Prostate gland (tissue), 2 donors: ENCODE measurements around the gene RSL24D1. TPM values are rescaled to one million over a fixed set of nuclear protein-coding genes. Genes with fewer than 3 reads are reported as not detected.
"Not testable (repeated sequence)": the region's sequence is repeated elsewhere in the genome, so short reads cannot be mapped to it uniquely, and the experiment has no call there.

Source experiments
- DNase-seq: peaks from one replicate; pipeline ENCODE4 v3.0.0-alpha.2; 2019; ENCODE audit warnings: low spot score
- H3K27ac ChIP-seq, 2 donors: fragments of 200-600 bp; sonication (generic); 2 replicates each; pipeline ENCODE4 v1.5.1; 2017 to 2019
- H3K27me3 ChIP-seq: fragments of 200-600 bp; sonication (generic); replicated peaks from 2 replicates; pipeline ENCODE4 v1.5.1; 2019; ENCODE audit not compliant: insufficient read depth
- H3K36me3 ChIP-seq, 2 donors: fragments of 200-600 bp; sonication (generic); 1 replicate in 1 of 2; 2 replicates in 1 of 2; pipeline versions ENCODE4 v1.5.1 to v1.8.1; 2017 to 2019
- H3K4me1 ChIP-seq: fragments of 200-600 bp; sonication (generic); replicated peaks from 2 replicates; pipeline ENCODE4 v1.5.1; 2019
- H3K4me3 ChIP-seq, 2 donors: fragments of 200-600 bp; sonication (generic); 2 replicates each; pipeline ENCODE4 v1.5.1; 2017 to 2019
- H3K9me3 ChIP-seq: fragments of 200-600 bp; sonication (generic); 2 replicates; pipeline ENCODE4 v1.5.1; 2017
- POLR2A ChIP-seq: fragments of 450-650 bp; IDR thresholded peaks from one replicate; pipeline ENCODE4 v1.6.1; 2016; ENCODE audit warnings: antibody characterized with exemption, mild to moderate bottlenecking
- POLR2AphosphoS5 ChIP-seq: sonication (generic); formaldehyde crosslinking; IDR thresholded peaks from one replicate; pipeline ENCODE4 v1.6.1; 2017; ENCODE audit warnings: antibody characterized with exemption
- WGBS: methylation state at CpG from one replicate; pipeline ENCODE4 v1.1.5; 2018; 5-methylcytosine and 5-hydroxymethylcytosine counted together
- intact Hi-C: fragments of 100-400 bp; cut with DNase I; formaldehyde crosslinking; loops from one replicate; pipeline ENCODE4 v1.14.2; 2022
- total RNA-seq, 2 donors: library from RNA; depleted of rRNA; stranded (reverse); fragments of >200 nt; gene quantifications; one replicate each; pipeline ENCODE4 v1.1.0, GENCODE V29; 2016
- TF ChIP-seq, protein P1 (sequence below), 4 experiments: fragments of 200-600 bp in 2 of 4; fragments of 450-650 bp in 2 of 4; sonication (generic) in 2 of 4; IDR thresholded peaks; 1 replicate in 3 of 4; 2 replicates in 1 of 4; pipeline ENCODE4 v1.5.1; 2016 to 2019; ENCODE audit warnings: antibody characterized with exemption in 4 of 4, mild to moderate bottlenecking in 2 of 4, moderate library complexity in 2 of 4

Gene RSL24D1
- total RNA-seq, 2 donors from 2014 or later, result 51.5 to 64.0 TPM

DNA sequence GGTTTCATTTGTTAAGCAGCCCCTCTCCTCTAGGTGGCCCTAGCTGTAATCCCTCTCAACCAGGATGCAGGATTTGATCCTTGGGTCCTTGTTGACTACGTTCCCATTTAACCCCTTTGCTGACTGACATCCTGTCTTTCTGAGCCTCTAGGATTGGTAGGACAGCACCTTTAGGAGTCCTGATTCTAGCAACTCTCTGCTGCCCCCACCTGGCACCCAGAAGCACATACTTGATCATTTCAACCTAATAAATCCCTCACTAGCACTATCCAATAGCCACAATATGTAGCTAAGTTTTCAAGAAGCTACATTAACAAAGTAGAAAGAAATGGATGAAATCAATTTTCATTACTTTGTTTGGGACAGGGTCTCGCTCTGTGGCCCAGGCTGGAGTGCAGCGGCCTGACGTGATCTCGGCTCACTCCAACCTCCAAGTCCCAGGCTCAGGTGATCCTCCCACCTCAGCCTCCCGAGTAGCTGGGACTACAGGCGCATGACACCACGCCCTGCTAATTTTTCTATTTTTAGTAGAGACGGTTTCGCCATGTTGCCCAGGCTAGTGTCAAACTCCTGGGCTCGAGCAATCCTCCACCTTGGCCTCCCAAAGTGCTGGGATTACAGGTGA is 28.3 kb downstream of the RSL24D1 start:
- Histone ChIP-seq H3K36me3 (no peaks in the 10 kb centered on the region), H3K27me3 (no peaks in the 10 kb centered on the region), H3K9me3 (no peaks in the 10 kb centered on the region), H3K4me1 (no peaks in the 10 kb centered on the region), H3K4me3 (no peak overlapping the region), H3K27ac (no peak overlapping the region)
- peak; percentile 31 for DNase-seq
- TF ChIP-seq, protein P1, sequence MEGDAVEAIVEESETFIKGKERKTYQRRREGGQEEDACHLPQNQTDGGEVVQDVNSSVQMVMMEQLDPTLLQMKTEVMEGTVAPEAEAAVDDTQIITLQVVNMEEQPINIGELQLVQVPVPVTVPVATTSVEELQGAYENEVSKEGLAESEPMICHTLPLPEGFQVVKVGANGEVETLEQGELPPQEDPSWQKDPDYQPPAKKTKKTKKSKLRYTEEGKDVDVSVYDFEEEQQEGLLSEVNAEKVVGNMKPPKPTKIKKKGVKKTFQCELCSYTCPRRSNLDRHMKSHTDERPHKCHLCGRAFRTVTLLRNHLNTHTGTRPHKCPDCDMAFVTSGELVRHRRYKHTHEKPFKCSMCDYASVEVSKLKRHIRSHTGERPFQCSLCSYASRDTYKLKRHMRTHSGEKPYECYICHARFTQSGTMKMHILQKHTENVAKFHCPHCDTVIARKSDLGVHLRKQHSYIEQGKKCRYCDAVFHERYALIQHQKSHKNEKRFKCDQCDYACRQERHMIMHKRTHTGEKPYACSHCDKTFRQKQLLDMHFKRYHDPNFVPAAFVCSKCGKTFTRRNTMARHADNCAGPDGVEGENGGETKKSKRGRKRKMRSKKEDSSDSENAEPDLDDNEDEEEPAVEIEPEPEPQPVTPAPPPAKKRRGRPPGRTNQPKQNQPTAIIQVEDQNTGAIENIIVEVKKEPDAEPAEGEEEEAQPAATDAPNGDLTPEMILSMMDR (IDR thresholded peaks at IDR 0.05), result peak in 3 of 4 experiments; percentile 49 to 57 (median 50)
- TF ChIP-seq POLR2AphosphoS5, result no peak
- intact Hi-C loops, result no loop called here
- WGBS, result 62% methylated on average over 11 of the region's 11 CpGs

DNA sequence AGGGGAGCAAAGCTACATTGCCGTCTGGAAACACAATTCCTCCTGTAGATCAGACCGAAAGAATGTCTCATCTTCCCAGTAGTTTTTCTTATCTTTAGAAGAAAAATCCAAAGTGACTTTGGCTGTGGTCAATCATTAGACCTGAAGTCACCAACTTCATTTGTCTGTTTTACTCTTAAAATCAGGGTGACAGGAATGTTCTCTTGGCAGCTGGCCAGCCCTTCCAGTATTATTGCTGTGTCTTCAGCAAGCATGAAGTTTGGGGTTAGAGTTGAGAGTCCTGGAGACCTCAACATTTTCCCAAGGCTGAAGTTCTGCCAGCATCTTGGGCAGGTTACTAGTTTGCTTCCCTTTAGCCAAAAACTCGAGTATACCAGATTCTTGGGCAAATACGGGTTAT is 32.5 kb downstream of the RSL24D1 start:
- intact Hi-C loops, result no loop called here
- DNase-seq, result no peak
- no peak for TF ChIP-seq POLR2AphosphoS5
- TF ChIP-seq, protein P1 (IDR thresholded peaks at IDR 0.05), result no peak
- no peak for TF ChIP-seq POLR2A
- H3K27me3 ChIP-seq, result no peaks in the 10 kb centered on the region
- no peak overlapping the region for H3K4me3 ChIP-seq
- no peak overlapping the region for H3K27ac ChIP-seq
- WGBS, result 73% methylated on average over 4 of the region's 4 CpGs
- H3K36me3 ChIP-seq, result no peaks in the 10 kb centered on the region
- no peaks in the 10 kb centered on the region for H3K4me1 ChIP-seq
- no peaks in the 10 kb centered on the region for H3K9me3 ChIP-seq

DNA sequence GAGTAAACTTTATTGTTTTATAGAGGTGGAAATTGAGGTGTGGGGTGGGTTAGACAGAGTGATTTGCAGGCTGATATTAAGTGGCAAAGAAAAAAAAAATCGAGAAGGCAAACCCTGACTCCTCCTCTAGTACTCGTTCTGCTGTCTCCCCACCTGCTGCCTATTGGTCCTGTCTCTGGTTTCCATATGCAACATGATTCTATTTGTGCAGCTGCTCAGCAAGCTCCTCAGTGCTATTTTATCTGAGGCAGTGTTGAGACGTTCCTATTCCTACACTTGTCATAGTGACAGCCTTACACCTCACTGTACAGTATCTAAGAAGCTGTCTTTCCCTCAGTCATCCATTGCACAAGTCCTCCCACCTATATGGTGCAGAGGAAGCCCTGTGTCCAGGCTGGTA is 45.1 kb downstream of the RSL24D1 start:
- 31% methylated on average over 3 of the region's 3 CpGs for WGBS
- no peak overlapping the region for H3K4me3 ChIP-seq
- no peaks in the 10 kb centered on the region for H3K27me3 ChIP-seq
- no peaks in the 10 kb centered on the region for H3K9me3 ChIP-seq
- H3K36me3 ChIP-seq, result no peaks in the 10 kb centered on the region
- TF ChIP-seq POLR2AphosphoS5 (no peak), POLR2A (no peak)
- TF ChIP-seq, protein P1 (IDR thresholded peaks at IDR 0.05), result no peak
- DNase-seq, result no peak
- no peak overlapping the region for H3K27ac ChIP-seq
- H3K4me1 ChIP-seq, result no peaks in the 10 kb centered on the region
- intact Hi-C loops, result no loop called here

DNA sequence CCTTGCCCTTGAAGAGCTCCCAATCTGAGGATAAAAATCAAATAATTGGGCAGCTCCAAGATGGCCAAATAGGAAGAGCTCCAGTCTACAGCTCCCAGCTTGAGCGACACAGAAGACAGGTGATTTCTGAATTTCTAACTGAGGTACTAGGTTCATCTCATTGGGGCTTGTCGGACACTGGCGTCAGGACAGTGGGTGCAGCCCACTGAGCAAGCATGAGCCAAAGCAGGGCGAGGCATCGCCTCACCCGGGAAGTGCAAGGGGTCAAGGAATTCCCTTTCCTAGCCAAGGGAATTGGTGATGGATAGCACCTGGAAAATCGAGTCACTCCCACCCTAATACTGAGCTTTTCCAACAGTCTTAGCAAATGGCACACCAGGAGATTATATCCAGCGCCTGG is 53.6 kb downstream of the RSL24D1 start:
- H3K4me1 ChIP-seq, DNase-seq, H3K27me3 ChIP-seq, H3K36me3 ChIP-seq, H3K9me3 ChIP-seq, intact Hi-C loops, H3K4me3 ChIP-seq, H3K27ac ChIP-seq: not testable (repeated sequence)
- WGBS, result 86% methylated on average over 8 of the region's 8 CpGs

DNA sequence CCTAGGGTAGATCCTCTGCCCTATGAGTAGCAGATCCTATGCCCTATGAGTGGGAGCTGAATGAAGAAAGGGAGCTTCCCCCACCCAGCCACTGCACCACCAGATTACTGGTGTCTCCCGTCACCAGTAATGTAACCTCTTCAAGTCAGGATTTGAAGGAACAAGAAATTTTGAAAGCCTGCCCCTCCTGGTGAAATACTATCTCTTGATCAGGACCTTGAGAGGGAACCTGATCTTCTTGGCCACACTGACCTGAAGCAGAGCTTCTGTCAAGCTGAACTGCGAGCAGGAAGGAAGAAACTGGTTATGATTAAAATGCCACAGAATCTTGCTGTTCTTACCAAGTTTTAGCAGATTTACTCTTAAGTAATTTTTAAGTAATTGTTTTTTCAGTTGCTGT is 62.8 kb downstream of the RSL24D1 start:
- H3K4me3 ChIP-seq, result no peak overlapping the region
- H3K4me1 ChIP-seq, result no peaks in the 10 kb centered on the region
- WGBS, result 83% methylated on average over 2 of the region's 2 CpGs
- H3K9me3 ChIP-seq, result no peaks in the 10 kb centered on the region
- H3K27ac ChIP-seq, result no peak overlapping the region
- intact Hi-C loops, result no loop called here
- TF ChIP-seq POLR2AphosphoS5, result no peak
- TF ChIP-seq POLR2A, result no peak
- H3K36me3 ChIP-seq, result no peaks in the 10 kb centered on the region
- DNase-seq, result no peak
- H3K27me3 ChIP-seq, result no peaks in the 10 kb centered on the region

DNA sequence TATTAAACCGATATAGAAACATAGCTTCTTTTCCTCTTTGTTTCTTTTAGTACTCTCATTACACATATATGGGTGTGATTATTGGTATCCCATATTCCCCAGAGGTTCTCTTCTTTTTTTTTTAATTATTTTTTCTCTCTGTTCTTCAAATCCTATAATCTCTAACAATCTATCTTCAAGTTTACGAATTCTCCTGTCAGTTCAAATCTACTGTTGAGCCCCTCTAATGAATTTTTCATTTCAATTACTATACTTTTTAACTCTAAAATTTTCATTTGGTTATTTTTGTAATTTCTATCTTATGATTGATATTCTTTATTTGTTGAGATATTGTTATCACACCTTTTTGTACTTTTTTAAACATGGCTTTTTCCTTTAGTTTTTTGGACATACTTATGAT is 64.1 kb downstream of the RSL24D1 start:
- Histone ChIP-seq H3K9me3 (no peaks in the 10 kb centered on the region), H3K27me3 (no peaks in the 10 kb centered on the region), H3K4me3 (no peak overlapping the region), H3K27ac (no peak overlapping the region), H3K36me3 (no peaks in the 10 kb centered on the region), H3K4me1 (no peaks in the 10 kb centered on the region)
- DNase-seq, result no peak
- intact Hi-C loops, result no loop called here
- TF ChIP-seq POLR2AphosphoS5 (no peak), POLR2A (no peak)
- TF ChIP-seq, protein P1 (IDR thresholded peaks at IDR 0.05), result no peak
- WGBS, result 93% methylated on average over 2 of the region's 2 CpGs
